ENCODE results near the gene TRIM43B. TPM values are rescaled to one million over a fixed set of nuclear protein-coding genes. Genes with fewer than 3 reads are reported as not detected.
"Not testable (repeated sequence)": the region's sequence is repeated elsewhere in the genome, so short reads cannot be mapped to it uniquely, and the experiment has no call there.

TRIM43B gene
- polyA plus RNA-seq, 3 donors, result 0.24 to 0.74 (median 0.49) TPM

- DNase-seq, result not testable (repeated sequence)
These were observed 50.0 kb downstream of the TRIM43B start for GRCh38 chr2:95434507-95435076.

GRCh38 chr2:95433973-95434372, 50.6 kb downstream of the TRIM43B start:
- DNase-seq, result not testable (repeated sequence)

GRCh38 chr2:95433373-95433772, 51.2 kb downstream of the TRIM43B start:
- DNase-seq, result not testable (repeated sequence)

- not testable (repeated sequence) for DNase-seq
These were observed 54.6 kb downstream of the TRIM43B start for GRCh38 chr2:95429748-95430467.

- not testable (repeated sequence) for DNase-seq
These were observed 57.2 kb downstream of the TRIM43B start for GRCh38 chr2:95427196-95427867.

Other genes starting within 250 kb of the TRIM43B start
- gene PROM2, start 210.3 kb downstream of the TRIM43B start, polyA plus RNA-seq (ENCODE audit: insufficient read length in 3 of 3), result 10 to 100 TPM; 34.1 to 46.1 (median 44.5) TPM
- 10 to 100 TPM; 15.5 to 23.4 (median 19.1) TPM for gene KCNIP3, start 187.4 kb downstream of the TRIM43B start, polyA plus RNA-seq (ENCODE audit: insufficient read length in 3 of 3)
- gene FAHD2A, start 82.0 kb downstream of the TRIM43B start, polyA plus RNA-seq (ENCODE audit: insufficient read length in 3 of 3), result 10 to 100 TPM; 40.1 to 54.2 (median 49.9) TPM
- under 1 TPM in 2 of 3 donors, not detected in 1; 0.30 to 0.44 TPM for gene TRIM43, start 107.2 kb upstream of the TRIM43B start, polyA plus RNA-seq (ENCODE audit: insufficient read length in 3 of 3)

Data from renal pelvis (tissue), 4 donors.